GM12873 (cell line): ENCODE results near the gene C2orf42.

Experiments used
- TF ChIP-seq, protein P1 (sequence below): IDR thresholded peaks from 2 replicates; pipeline ENCODE4 v1.5.1; 2012; ENCODE audit warnings: low read depth, mild to moderate bottlenecking, moderate library complexity, low read length, control low read depth; ENCODE audit not compliant: insufficient read depth; ENCODE audit errors: missing control alignments

Gene C2orf42

DNA sequence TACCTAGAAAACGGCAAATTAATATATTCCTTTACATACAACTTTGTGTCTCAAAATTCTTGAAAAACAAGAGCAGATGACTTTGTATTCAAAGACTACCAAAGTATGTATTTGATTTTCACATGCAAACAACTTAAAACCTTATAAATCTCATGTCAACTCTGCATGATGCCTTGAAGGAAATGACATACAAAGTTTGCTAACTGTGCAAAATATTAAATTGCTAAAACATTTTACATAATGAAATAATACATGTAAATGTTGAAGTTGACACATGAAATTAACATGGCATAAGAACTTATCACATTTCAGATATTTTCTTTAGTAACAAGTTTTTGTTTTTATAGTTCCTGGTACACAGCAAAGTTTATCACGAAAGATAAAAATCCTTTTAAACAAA lies 20.8 kb upstream of the C2orf42 start:
- TF ChIP-seq, protein P1, sequence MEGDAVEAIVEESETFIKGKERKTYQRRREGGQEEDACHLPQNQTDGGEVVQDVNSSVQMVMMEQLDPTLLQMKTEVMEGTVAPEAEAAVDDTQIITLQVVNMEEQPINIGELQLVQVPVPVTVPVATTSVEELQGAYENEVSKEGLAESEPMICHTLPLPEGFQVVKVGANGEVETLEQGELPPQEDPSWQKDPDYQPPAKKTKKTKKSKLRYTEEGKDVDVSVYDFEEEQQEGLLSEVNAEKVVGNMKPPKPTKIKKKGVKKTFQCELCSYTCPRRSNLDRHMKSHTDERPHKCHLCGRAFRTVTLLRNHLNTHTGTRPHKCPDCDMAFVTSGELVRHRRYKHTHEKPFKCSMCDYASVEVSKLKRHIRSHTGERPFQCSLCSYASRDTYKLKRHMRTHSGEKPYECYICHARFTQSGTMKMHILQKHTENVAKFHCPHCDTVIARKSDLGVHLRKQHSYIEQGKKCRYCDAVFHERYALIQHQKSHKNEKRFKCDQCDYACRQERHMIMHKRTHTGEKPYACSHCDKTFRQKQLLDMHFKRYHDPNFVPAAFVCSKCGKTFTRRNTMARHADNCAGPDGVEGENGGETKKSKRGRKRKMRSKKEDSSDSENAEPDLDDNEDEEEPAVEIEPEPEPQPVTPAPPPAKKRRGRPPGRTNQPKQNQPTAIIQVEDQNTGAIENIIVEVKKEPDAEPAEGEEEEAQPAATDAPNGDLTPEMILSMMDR = no peak

DNA sequence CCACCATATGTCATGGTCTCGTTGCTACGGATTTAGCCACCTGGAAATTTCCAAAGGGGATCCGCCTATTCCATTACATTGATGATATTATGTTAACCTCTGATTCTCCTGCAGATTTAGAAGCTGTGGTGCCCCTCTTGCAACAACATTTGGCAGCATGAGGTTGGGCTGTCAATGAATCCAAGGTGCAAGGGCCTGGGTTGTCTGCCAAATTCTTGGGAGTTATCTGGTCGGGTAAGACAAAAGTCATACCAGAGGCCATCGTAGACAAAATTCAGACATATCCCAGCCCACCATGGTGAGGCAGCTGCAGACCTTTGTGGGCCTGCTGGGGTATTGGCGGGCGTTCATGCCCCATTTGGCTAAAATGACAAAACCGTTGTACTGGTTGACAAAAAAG lies 13.6 kb upstream of the C2orf42 start:
- TF ChIP-seq, protein P1 = no peak

DNA sequence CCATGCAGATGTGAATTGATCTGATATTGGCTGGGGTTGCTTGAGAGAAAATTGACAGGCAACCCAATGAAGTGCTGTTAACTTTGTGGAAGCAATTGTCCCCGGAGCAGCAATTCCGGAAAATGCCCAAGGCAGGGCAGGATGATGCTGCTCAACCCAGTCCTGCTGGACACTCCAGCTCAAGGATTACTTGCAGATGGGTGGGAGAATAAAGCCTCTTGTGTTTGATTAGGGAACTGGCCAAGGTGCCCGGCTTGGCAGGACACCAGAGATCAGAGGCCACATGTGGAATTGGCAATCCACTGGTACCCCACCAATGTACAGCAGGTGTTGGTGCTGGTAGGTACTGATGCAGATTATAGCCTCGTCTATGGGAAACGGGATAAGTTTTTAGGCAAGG lies 12.3 kb upstream of the C2orf42 start:
- TF ChIP-seq, protein P1 = no peak

DNA sequence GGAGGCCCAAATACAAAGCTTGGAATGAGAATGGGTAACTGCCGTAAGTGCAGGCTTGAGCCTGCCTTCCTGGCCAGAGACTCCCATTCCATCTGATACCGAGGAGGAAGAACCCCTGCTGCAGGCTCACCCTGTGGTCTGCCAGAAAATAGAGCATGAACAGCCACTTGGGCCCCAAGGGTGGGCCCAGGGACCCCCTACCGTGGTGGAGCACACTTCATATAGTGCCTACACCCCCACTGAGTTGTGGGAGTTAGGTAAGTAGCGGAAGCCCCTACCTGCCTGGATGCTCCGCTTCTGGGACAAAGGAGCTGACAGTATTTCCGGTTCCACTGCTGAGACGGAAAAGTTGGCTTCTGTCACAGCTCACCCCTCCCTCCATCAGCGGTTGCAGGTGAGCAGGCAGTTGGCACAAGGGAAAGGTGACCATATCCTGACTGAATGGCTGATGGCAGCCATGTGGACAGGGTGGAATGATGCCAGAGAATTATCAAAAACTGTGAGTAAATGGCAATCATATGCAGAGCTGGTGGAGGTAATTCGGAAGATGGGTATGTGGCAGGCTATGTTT lies 11.5 kb upstream of the C2orf42 start:
- TF ChIP-seq, protein P1 = no peak

DNA sequence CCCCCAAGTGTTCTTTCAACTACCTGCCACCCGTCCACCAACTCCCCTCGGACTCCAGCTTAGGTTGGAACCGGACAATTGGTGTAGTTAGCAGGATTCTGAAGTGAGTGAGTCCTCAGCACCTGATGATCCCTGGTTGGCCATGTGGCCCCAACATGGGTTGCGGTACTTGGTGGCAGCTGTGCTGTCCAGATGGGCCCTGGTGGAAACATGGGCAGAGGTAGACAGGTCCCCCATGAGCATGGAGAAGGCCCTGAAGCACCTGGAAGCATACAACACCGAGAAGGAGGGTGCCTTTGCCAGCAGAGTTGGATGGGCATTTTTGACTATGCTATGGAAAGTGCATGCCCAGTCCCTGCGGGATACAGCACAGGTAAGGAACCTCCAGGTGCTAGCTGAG lies 11.0 kb upstream of the C2orf42 start:
- TF ChIP-seq, protein P1 = no peak

DNA sequence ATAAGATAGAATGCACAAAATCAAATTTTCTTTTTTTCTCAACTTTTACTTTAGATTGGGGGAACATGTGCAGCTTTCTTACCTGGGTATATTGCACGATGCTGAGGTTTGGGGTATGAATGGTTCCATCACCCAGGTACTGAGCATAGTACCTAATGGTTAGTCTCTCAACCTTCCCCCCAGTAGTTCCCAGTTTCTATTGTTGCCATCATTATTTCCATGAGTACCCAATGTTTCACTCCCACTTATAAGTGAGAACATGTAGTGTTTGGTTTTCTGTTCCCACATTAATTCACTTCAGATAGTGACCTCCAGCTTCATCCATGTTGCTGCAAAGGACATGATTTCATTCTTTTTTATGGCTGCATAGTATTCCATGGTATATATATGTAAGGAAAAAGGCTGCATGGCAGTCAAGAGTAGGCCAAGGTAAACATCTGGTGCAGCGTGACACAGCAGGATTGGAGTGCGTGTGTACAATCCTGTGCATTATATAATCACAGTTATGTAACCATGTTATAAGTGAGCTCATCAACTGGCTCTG lies 10.5 kb upstream of the C2orf42 start:
- TF ChIP-seq, protein P1 = no peak

DNA sequence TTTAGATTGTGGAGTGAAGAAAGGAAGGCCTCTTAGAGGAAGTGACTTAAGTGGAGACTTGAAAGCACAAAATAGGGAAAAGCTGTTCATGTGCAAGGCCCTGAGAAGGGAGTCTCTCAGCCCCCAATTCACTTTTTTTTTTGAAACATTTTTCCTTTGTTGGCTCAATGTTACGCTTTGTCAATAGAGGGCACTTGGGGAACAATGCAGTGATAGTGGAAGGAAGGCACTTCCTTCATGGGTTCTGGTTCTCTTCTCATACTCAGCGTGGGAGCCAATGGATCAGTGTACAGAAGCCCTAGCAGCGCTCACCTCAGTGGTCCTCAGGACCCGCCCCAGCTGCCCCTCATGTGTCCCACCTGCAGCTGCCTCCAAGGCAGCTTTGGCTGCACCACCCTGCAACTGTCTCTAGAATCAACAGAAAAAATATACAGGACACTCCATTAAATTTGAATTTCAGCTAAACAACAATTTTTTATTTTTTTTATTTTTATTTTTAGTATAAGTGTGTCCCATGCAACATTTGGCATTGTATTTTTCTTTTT lies 8.6 kb upstream of the C2orf42 start:
- TF ChIP-seq, protein P1 = no peak
